DOHH2 (cell line): Measurements from ENCODE around the gene ARID1B.

Experiments
- H3F3A ChIP-seq: fragments of 200-600 bp; sonication (generic), shearing (Covaris generic); 2 replicates; pipeline ENCODE4 v1.6.0; 2016; ENCODE audit warnings: antibody characterized with exemption, mild to moderate bottlenecking; ENCODE audit not compliant: control insufficient read depth, insufficient read depth
- H3K27ac ChIP-seq: fragments of 200-600 bp; sonication (generic); 2 replicates; pipeline ENCODE4 v1.5.1; 2014; ENCODE audit warnings: low read depth, mild to moderate bottlenecking, low read length, moderate library complexity
- H3K27me3 ChIP-seq: fragments of 200-600 bp; sonication (generic); 2 replicates; pipeline ENCODE4 v1.6.1; 2014; ENCODE audit warnings: mild to moderate bottlenecking, low read length, mixed read lengths; ENCODE audit not compliant: control insufficient read depth
- H3K36me3 ChIP-seq: fragments of 200-600 bp; sonication (generic); 2 replicates; pipeline ENCODE4 v1.6.1; 2014; ENCODE audit warnings: mild to moderate bottlenecking, low read length, moderate library complexity, mixed read lengths; ENCODE audit not compliant: control insufficient read depth
- H3K4me1 ChIP-seq: fragments of 200-600 bp; sonication (generic); 2 replicates; pipeline ENCODE4 v1.6.1; 2014; ENCODE audit warnings: mild to moderate bottlenecking, low read length, mixed read lengths; ENCODE audit not compliant: control insufficient read depth
- H3K4me2 ChIP-seq: fragments of 200-600 bp; sonication (generic); 2 replicates; pipeline ENCODE4 v1.6.0; 2014; ENCODE audit warnings: mild to moderate bottlenecking, low read length, moderate library complexity
- H3K4me3 ChIP-seq: fragments of 200-600 bp; sonication (generic); 2 replicates; pipeline ENCODE4 v1.5.1; 2014; ENCODE audit warnings: mild to moderate bottlenecking, low read length, mixed read lengths
- H3K79me2 ChIP-seq: fragments of 200-600 bp; sonication (generic); 2 replicates; pipeline ENCODE4 v1.6.1; 2014; ENCODE audit warnings: mild to moderate bottlenecking, low read length, mixed read lengths; ENCODE audit not compliant: control insufficient read depth
- H3K9me2 ChIP-seq: fragments of 200-600 bp; sonication (generic); replicated peaks from 2 replicates; pipeline ENCODE4 v1.6.1; 2014; ENCODE audit warnings: mild to moderate bottlenecking, low read length, mixed read lengths; ENCODE audit not compliant: control insufficient read depth
- H3K9me3 ChIP-seq: fragments of 200-600 bp; sonication (generic); 2 replicates; pipeline ENCODE4 v1.6.1; 2014; ENCODE audit warnings: antibody characterized with exemption, low read length, mixed read lengths; ENCODE audit not compliant: control insufficient read depth, insufficient read depth
- H4K20me1 ChIP-seq: fragments of 200-600 bp; sonication (generic); 2 replicates; pipeline ENCODE4 v1.6.0; 2014; ENCODE audit warnings: low read depth, mild to moderate bottlenecking, antibody characterized with exemption, low read length, moderate library complexity; ENCODE audit not compliant: control insufficient read depth, insufficient read depth
- EZH2phosphoT487 ChIP-seq: fragments of 200-600 bp; sonication (generic); IDR thresholded peaks from 2 replicates; pipeline ENCODE4 v1.6.1; 2017; ENCODE audit warnings: borderline replicate concordance, mild to moderate bottlenecking, antibody characterized with exemption, low read length, moderate library complexity, mixed read lengths
- TF ChIP-seq, protein P1 (sequence below): fragments of 200-600 bp; sonication (generic); IDR thresholded peaks from one replicate; pipeline ENCODE4 v1.5.1; 2014; ENCODE audit warnings: antibody characterized with exemption, mild to moderate bottlenecking, low read depth, low read length; ENCODE audit not compliant: poor library complexity, severe bottlenecking

Gene ARID1B

DNA sequence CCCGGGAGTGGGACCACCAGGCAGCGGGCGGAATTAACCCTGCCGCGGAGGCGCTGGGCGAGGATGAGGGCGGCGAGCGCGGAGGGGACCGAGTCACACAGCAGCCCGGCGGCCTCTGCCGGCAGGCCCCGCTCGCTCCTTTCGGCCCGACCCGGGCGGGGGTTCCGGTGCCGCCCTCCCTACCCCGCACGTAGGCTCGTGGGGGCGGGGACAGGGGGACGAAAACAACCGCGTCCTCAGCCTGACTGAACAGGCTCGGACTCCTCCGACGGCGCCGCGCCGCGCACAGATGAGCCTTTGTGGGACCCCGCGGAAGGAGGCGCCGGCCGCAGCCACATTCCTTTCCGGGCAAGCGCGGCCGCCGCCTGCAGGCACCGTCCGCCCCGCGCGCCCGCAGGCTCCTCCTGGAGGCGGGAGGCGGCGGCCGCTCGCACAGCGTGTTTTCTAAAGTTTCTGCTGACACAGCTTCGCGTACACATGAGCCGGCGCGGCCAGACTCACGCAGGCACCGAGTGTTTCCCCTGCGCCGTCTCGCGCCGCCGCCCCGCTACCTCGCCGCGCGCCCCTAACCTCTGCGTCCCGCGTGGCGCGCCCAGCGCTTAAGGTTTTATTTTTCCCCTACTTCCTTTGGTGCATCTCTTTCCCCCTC, 244.3 kb downstream of the ARID1B start:
- Histone ChIP-seq H4K20me1 (peaks cover 27% of the 10 kb centered on the region), H3K4me2 (peak overlapping the region; percentile 76), H3K27me3 (no peaks in the 10 kb centered on the region), H3F3A (peaks cover 23% of the 10 kb centered on the region), H3K4me1 (peaks cover 47% of the 10 kb centered on the region), H3K4me3 (peak overlapping the region; percentile 87), H3K79me2 (peaks cover 85% of the 10 kb centered on the region), H3K36me3 (0 out of 2 replicates have a peak, but pooled peaks cover 3% of the 10 kb centered on the region), H3K9me3 (no peaks in the 10 kb centered on the region), H3K27ac (peak overlapping the region; percentile 93), H3K9me2 (no peaks in the 10 kb centered on the region)
- TF ChIP-seq EZH2phosphoT487: no peak
- TF ChIP-seq, protein P1, sequence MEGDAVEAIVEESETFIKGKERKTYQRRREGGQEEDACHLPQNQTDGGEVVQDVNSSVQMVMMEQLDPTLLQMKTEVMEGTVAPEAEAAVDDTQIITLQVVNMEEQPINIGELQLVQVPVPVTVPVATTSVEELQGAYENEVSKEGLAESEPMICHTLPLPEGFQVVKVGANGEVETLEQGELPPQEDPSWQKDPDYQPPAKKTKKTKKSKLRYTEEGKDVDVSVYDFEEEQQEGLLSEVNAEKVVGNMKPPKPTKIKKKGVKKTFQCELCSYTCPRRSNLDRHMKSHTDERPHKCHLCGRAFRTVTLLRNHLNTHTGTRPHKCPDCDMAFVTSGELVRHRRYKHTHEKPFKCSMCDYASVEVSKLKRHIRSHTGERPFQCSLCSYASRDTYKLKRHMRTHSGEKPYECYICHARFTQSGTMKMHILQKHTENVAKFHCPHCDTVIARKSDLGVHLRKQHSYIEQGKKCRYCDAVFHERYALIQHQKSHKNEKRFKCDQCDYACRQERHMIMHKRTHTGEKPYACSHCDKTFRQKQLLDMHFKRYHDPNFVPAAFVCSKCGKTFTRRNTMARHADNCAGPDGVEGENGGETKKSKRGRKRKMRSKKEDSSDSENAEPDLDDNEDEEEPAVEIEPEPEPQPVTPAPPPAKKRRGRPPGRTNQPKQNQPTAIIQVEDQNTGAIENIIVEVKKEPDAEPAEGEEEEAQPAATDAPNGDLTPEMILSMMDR: peak; percentile 41

DNA sequence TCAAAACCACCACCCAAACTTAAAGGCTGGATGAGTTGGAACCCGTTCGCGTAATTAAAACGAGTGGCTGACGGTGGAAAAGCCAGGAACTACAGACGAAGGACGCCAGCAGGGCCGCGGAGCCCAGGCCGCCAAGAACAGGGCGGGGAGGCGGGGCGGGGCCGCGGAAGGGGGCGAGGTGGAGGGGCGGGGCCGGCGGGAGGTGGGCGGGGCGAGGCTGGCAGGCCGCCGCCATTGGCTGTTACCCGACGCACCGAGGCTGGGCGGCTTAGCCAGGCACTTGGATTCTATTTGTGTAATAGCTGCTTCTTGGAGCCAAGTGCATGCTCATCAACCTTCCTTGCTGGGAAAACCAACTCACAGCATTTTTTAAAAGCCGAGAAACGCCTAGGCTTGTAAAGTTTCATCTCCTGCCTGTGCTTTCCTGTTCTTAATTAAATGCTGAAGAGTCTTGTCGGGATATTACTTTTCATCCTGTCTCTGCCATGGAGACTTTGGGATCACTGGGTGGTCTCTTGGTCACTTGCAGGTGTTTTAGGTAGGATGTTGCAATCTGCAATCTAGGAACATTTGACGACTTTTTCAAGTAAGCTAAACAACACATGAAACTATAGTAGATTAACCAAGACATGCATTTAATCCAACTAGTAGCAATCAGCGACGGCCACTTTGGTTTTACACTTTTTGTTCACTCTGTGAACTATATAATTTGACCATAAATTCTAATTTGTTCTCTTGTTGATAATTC, 245.0 kb downstream of the ARID1B start:
- Histone ChIP-seq H3K36me3 (0 out of 2 replicates have a peak, but pooled peaks cover 3% of the 10 kb centered on the region), H3F3A (peaks cover 23% of the 10 kb centered on the region), H3K9me2 (no peaks in the 10 kb centered on the region), H3K79me2 (peaks cover 84% of the 10 kb centered on the region), H3K4me2 (peak overlapping the region; percentile 76), H3K27ac (peak overlapping the region; percentile 93), H3K4me3 (peak overlapping the region; percentile 87), H3K27me3 (no peaks in the 10 kb centered on the region), H3K4me1 (peaks cover 42% of the 10 kb centered on the region), H4K20me1 (peaks cover 27% of the 10 kb centered on the region), H3K9me3 (no peaks in the 10 kb centered on the region)
- no peak for TF ChIP-seq EZH2phosphoT487
- TF ChIP-seq, protein P1: no peak

- Histone ChIP-seq H3K27ac (no peak overlapping the region), H3K4me2 (no peak overlapping the region), H3K4me1 (peaks cover 24% of the 10 kb centered on the region), H4K20me1 (peaks cover 25% of the 10 kb centered on the region), H3K9me2 (no peaks in the 10 kb centered on the region), H3K79me2 (peaks cover 82% of the 10 kb centered on the region), H3F3A (peaks cover 22% of the 10 kb centered on the region), H3K9me3 (no peaks in the 10 kb centered on the region), H3K27me3 (no peaks in the 10 kb centered on the region), H3K36me3 (0 out of 2 replicates have a peak, but pooled peaks cover 3% of the 10 kb centered on the region), H3K4me3 (no peak overlapping the region)
- TF ChIP-seq, protein P1: no peak
- no peak for TF ChIP-seq EZH2phosphoT487
Measured at GRCh38 chr6:157023958-157024357, 246.8 kb downstream of the ARID1B start.
